NCI-H2081 treated with DMSO at 0.1 percent for 48 hours (cell line): ENCODE measurements around the gene SLC5A5.
A peak's percentile ranks its signal among the peaks of the same experiment; 100 is the strongest.

Source experiments
- DNase-seq: peaks from one replicate; lab custom pipeline; 2025; lab: John Stamatoyannopoulos, UW

Gene SLC5A5

GRCh38 chr19:17847538-17848366, 24.0 kb upstream of the SLC5A5 start, which contains the start of gene JAK3:
Gene JAK3, minus strand, starts transcription at chr19:17847982. Its CDS starts 3,565 bp downstream, at chr19:17844417.
- DNase-seq: no peak

GRCh38 chr19:17848595-17849292, 23.0 kb upstream of the SLC5A5 start:
- DNase-seq: no peak

- DNase-seq: no peak
Measured at GRCh38 chr19:17854061-17854460, 17.7 kb upstream of the SLC5A5 start.

- DNase-seq: peak; percentile 14
Measured at GRCh38 chr19:17855280-17856152, 16.2 kb upstream of the SLC5A5 start.

- peak; percentile 98 for DNase-seq
Measured at GRCh38 chr19:17859533-17860330, 12.0 kb upstream of the SLC5A5 start, which contains the start of gene RPL18A. Gene RPL18A, plus strand, starts transcription at chr19:17859910. Its CDS starts 47 bp downstream, at chr19:17859957.

- no peak for DNase-seq
Measured at GRCh38 chr19:17860331-17860992, 11.3 kb upstream of the SLC5A5 start.

- no peak for DNase-seq
Measured at GRCh38 chr19:17860993-17861360, 10.8 kb upstream of the SLC5A5 start.

- no peak for DNase-seq
Measured at GRCh38 chr19:17861542-17862402, 10.0 kb upstream of the SLC5A5 start.

GRCh38 chr19:17862711-17863519, 8.8 kb upstream of the SLC5A5 start:
- no peak for DNase-seq

- no peak for DNase-seq
Measured at GRCh38 chr19:17863520-17864182, 8.1 kb upstream of the SLC5A5 start.

GRCh38 chr19:17865364-17866311, 6.1 kb upstream of the SLC5A5 start:
- no peak for DNase-seq

- no peak for DNase-seq
Measured at GRCh38 chr19:17866312-17866963, 5.3 kb upstream of the SLC5A5 start.

- no peak for DNase-seq
Measured at GRCh38 chr19:17866964-17867486, 4.7 kb upstream of the SLC5A5 start.

- DNase-seq: no peak
Measured at GRCh38 chr19:17868669-17869068, 3.1 kb upstream of the SLC5A5 start.

GRCh38 chr19:17869114-17869608, 2.6 kb upstream of the SLC5A5 start:
- DNase-seq: no peak
